PC-3 (cell line): ENCODE results near the gene ARHGEF39. TPM values are rescaled to one million over a fixed set of nuclear protein-coding genes. Genes with fewer than 3 reads are reported as not detected.
A peak's percentile ranks its signal among the peaks of the same experiment; 100 is the strongest.

Experiments
- ATAC-seq: fragments of 200-7000 bp; cut with Tn5 transposase; 2 replicates; pipeline ENCODE4 v1.9.1; 2020; ENCODE audit warnings: mild to moderate bottlenecking, moderate library complexity
- BruUV-seq: library from RNA; stranded (reverse); fragments of 400-500 nt; replicated peaks from 2 replicates; lab custom pipeline; 2021; lab: Mats Ljungman, UMichigan
- CTCF ChIA-PET: fragments of 300-600 bp; sonication (Branson Sonifier 250); formaldehyde crosslinking; loops from one replicate; lab custom pipeline; 2022; ENCODE audit warnings: antibody characterized with exemption; lab: Charles Lee
- POLR2A ChIA-PET: fragments of 300-600 bp; sonication (Branson Sonifier 250); formaldehyde crosslinking; loops from one replicate; lab custom pipeline; 2022; ENCODE audit warnings: antibody characterized with exemption; ENCODE audit not compliant: unreplicated experiment; lab: Charles Lee
- DNase-seq: peaks from one replicate; pipeline ENCODE4 v3.0.0-alpha.2; 2015
- H2AFZ ChIP-seq: fragments of 300-600 bp; sonication (generic); 2 replicates; pipeline ENCODE4 v1.6.0; 2016; ENCODE audit warnings: antibody characterized with exemption, low read length
- H3F3A ChIP-seq: fragments of 300-600 bp; sonication (generic); one replicate; pipeline ENCODE4 v1.6.0; 2017; ENCODE audit warnings: antibody characterized with exemption, low read length, control low read depth, mild to moderate bottlenecking; ENCODE audit not compliant: unreplicated experiment
- H3K27ac ChIP-seq: fragments of 300-600 bp; sonication (generic); 2 replicates; pipeline ENCODE4 v1.5.1; 2016; ENCODE audit warnings: mild to moderate bottlenecking, low read length
- H3K27me3 ChIP-seq: fragments of 300-600 bp; sonication (generic); 2 replicates; pipeline ENCODE4 v1.6.1; 2016; ENCODE audit warnings: low read length, mixed read lengths
- H3K36me3 ChIP-seq: fragments of 300-600 bp; sonication (generic); 2 replicates; pipeline ENCODE4 v1.6.1; 2016; ENCODE audit warnings: low read depth, mixed run types, low read length, mixed read lengths
- H3K4me1 ChIP-seq: fragments of 300-600 bp; sonication (generic); 2 replicates; pipeline ENCODE4 v1.5.1; 2016; ENCODE audit warnings: low read length; ENCODE audit not compliant: insufficient read depth
- H3K4me2 ChIP-seq: fragments of 300-600 bp; sonication (generic); 2 replicates; pipeline ENCODE4 v1.6.0; 2016; ENCODE audit warnings: low read length
- H3K4me3 ChIP-seq: fragments of 300-600 bp; sonication (generic); 2 replicates; pipeline ENCODE4 v1.5.1; 2016; ENCODE audit warnings: mild to moderate bottlenecking, low read length, mixed read lengths
- H3K79me2 ChIP-seq: fragments of 300-600 bp; sonication (generic); 2 replicates; pipeline ENCODE4 v1.6.1; 2017; ENCODE audit warnings: low read length, mixed read lengths
- H3K9ac ChIP-seq: fragments of 300-600 bp; sonication (generic); 2 replicates; pipeline ENCODE4 v1.6.0; 2016; ENCODE audit warnings: mild to moderate bottlenecking, low read length
- H3K9me2 ChIP-seq: fragments of 300-600 bp; sonication (generic); replicated peaks from 2 replicates; pipeline ENCODE4 v1.6.1; 2016; ENCODE audit warnings: mixed run types, low read length, mixed read lengths
- H3K9me3 ChIP-seq: fragments of 300-600 bp; sonication (generic); 2 replicates; pipeline ENCODE4 v1.6.1; 2016; ENCODE audit warnings: low read length, mixed read lengths
- H4K20me1 ChIP-seq: fragments of 300-600 bp; sonication (generic); 2 replicates; pipeline ENCODE4 v1.6.1; 2016; ENCODE audit warnings: low read length, mixed read lengths
- CTCF ChIP-seq: fragments of 300-600 bp; sonication (generic); conservative IDR thresholded peaks from 2 replicates; pipeline ENCODE4 v1.5.1; 2017; ENCODE audit warnings: antibody characterized with exemption, low read depth, mild to moderate bottlenecking, low read length
- EZH2 ChIP-seq: fragments of 300-600 bp; sonication (generic); IDR thresholded peaks from one replicate; pipeline ENCODE4 v1.6.1; 2017; ENCODE audit warnings: antibody characterized with exemption, mild to moderate bottlenecking, low read length; ENCODE audit not compliant: unreplicated experiment
- EZH2phosphoT487 ChIP-seq: fragments of 300-600 bp; sonication (generic); IDR thresholded peaks from 2 replicates; pipeline ENCODE4 v1.6.1; 2018; ENCODE audit warnings: mild to moderate bottlenecking, antibody characterized with exemption, low read length, borderline replicate concordance
- intact Hi-C: fragments of 100-400 bp; cut with micrococcal nuclease; formaldehyde crosslinking; loops from 2 replicates; pipeline ENCODE4 v1.9.0; 2023
- total RNA-seq: library from RNA; depleted of rRNA; stranded (reverse); fragments of >200 nt; gene quantifications from 2 replicates; pipeline ENCODE4 v1.2.3, GENCODE V29; 2014

ARHGEF39 gene
- total RNA-seq, 1 experiment from 2014 or later = 2.6 TPM

- BruUV-seq = no TSS peak
- Histone ChIP-seq H3K9me3 (no peaks in the 10 kb centered on the region), H3K79me2 (peaks cover 33% of the 10 kb centered on the region), H3K9me2 (no peaks in the 10 kb centered on the region), H3F3A (peaks cover 7% of the 10 kb centered on the region), H4K20me1 (no peaks in the 10 kb centered on the region), H3K27ac (peak overlapping the region; percentile 98), H3K4me2 (peak overlapping the region; percentile 98), H2AFZ (no peak overlapping the region), H3K27me3 (no peaks in the 10 kb centered on the region), H3K9ac (peak overlapping the region; percentile 97), H3K4me3 (peak overlapping the region; percentile 96), H3K4me1 (peaks cover 37% of the 10 kb centered on the region), H3K36me3 (peaks cover 20% of the 10 kb centered on the region)
- peak; percentile 28 for ATAC-seq
- peak; percentile 84 for DNase-seq
- intact Hi-C loops = loop anchor here (2.0 to 10.0 kb wide), 3 partner anchors 38 to 135 kb away; partner anchors contain the start of gene NPR2
- POLR2A ChIA-PET = no interaction called here
- no peak for TF ChIP-seq CTCF
- TF ChIP-seq EZH2phosphoT487 = no peak
- no peak for TF ChIP-seq EZH2
- CTCF ChIA-PET = no interaction called here
Measured at GRCh38 chr9:35659340-35659739, 5.7 kb downstream of the ARHGEF39 start.

GRCh38 chr9:35658968-35659220 lies 6.1 kb downstream of the ARHGEF39 start:
- DNase-seq (peak; percentile 62), ATAC-seq (peak; percentile 21)
- no peaks in the 10 kb centered on the region for H4K20me1 ChIP-seq
- H3K4me3 ChIP-seq = peak overlapping the region; percentile 96
- no peak overlapping the region for H2AFZ ChIP-seq
- no peaks in the 10 kb centered on the region for H3K9me3 ChIP-seq
- peaks cover 7% of the 10 kb centered on the region for H3F3A ChIP-seq
- TF ChIP-seq EZH2phosphoT487 (no peak), EZH2 (no peak), CTCF (no peak)
- H3K27me3 ChIP-seq = no peaks in the 10 kb centered on the region
- peaks cover 29% of the 10 kb centered on the region for H3K79me2 ChIP-seq
- BruUV-seq = TSS peak; percentile 55
- H3K9me2 ChIP-seq = no peaks in the 10 kb centered on the region
- H3K27ac ChIP-seq = peak overlapping the region; percentile 98
- POLR2A ChIA-PET = interaction anchor here (0.6 kb wide), 1 partner anchor 244 kb away, joined by 3 read pairs; no protein-coding TSS in a partner anchor
- peak overlapping the region; percentile 97 for H3K9ac ChIP-seq
- intact Hi-C loops = loop anchor here (2.0 to 10.0 kb wide), 3 partner anchors 38 to 136 kb away; partner anchors contain the start of gene NPR2
- peaks cover 20% of the 10 kb centered on the region for H3K36me3 ChIP-seq
- H3K4me2 ChIP-seq = peak overlapping the region; percentile 98
- CTCF ChIA-PET = no interaction called here
- H3K4me1 ChIP-seq = peaks cover 32% of the 10 kb centered on the region
